ENCODE data around the gene ABLIM3.

- TF ChIP-seq POLR2AphosphoS5 (IDR thresholded peaks at IDR 0.05; ENCODE audit: low read depth, low read length) = no peak
- no peak for TF ChIP-seq TAF1 (IDR thresholded peaks at IDR 0.05; ENCODE audit: borderline replicate concordance, insufficient read depth, low read length)
- TF ChIP-seq SIN3A (IDR thresholded peaks at IDR 0.05; ENCODE audit: borderline replicate concordance, insufficient read depth, low read length) = no peak
- TF ChIP-seq REST (IDR thresholded peaks at IDR 0.05; ENCODE audit: insufficient read depth in 1 of 2, low read depth in 2 of 2, low read length in 2 of 2) = no peak
Observed at GRCh38 chr5:149141224-149141956, at the start of gene ABLIM3.
